Measurements from ENCODE around the gene SMOC2.

The SMOC2 gene

GRCh38 chr6:168506460-168506859 lies 65.5 kb downstream of the SMOC2 start:
- DNase-seq (ENCODE audit: low read depth in 1 of 2, low spot score in 1 of 2), result no peak
- no peak for TF ChIP-seq JUND (IDR thresholded peaks at IDR 0.05; ENCODE audit: low read depth)
- in situ Hi-C loops (cut with HindIII; ENCODE audit: low pct_unique_long_range_greater_than_20kb, low sequenced_read_pairs), result no loop called here

- no peak for DNase-seq (ENCODE audit: low read depth in 1 of 2, low spot score in 1 of 2)
- no peak for TF ChIP-seq JUND (IDR thresholded peaks at IDR 0.05; ENCODE audit: low read depth)
- in situ Hi-C loops (cut with HindIII; ENCODE audit: low pct_unique_long_range_greater_than_20kb, low sequenced_read_pairs), result no loop called here
Observed at GRCh38 chr6:168507297-168507696, 66.3 kb downstream of the SMOC2 start.

DNA sequence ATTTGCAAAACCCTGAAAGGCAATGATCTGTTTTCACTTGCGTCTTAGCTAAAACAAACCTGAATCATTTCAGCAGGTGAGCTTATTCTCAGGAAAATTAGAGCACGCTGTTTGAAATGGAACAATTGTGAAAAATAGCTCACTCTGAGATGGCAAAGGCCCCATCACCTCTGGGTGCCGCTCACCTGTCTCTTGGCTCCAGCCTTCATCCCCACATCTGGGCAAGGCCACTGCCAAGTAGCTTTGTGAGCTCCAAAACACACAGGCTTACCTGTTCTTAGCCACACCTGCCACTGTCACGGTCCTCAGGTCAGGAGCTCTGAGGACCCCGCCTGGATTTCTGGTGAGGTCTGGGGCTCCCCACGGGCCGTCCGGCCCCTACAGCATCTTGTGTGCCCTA lies 66.7 kb downstream of the SMOC2 start:
- no peak for TF ChIP-seq JUND (IDR thresholded peaks at IDR 0.05; ENCODE audit: low read depth)
- no peak for DNase-seq (ENCODE audit: low read depth in 1 of 2, low spot score in 1 of 2)
- in situ Hi-C loops (cut with HindIII; ENCODE audit: low pct_unique_long_range_greater_than_20kb, low sequenced_read_pairs), result no loop called here

- DNase-seq (ENCODE audit: low read depth in 1 of 2, low spot score in 1 of 2), result no peak
- in situ Hi-C loops (cut with HindIII; ENCODE audit: low pct_unique_long_range_greater_than_20kb, low sequenced_read_pairs), result no loop called here
Observed at GRCh38 chr6:168508903-168509302, 67.9 kb downstream of the SMOC2 start.

DNA sequence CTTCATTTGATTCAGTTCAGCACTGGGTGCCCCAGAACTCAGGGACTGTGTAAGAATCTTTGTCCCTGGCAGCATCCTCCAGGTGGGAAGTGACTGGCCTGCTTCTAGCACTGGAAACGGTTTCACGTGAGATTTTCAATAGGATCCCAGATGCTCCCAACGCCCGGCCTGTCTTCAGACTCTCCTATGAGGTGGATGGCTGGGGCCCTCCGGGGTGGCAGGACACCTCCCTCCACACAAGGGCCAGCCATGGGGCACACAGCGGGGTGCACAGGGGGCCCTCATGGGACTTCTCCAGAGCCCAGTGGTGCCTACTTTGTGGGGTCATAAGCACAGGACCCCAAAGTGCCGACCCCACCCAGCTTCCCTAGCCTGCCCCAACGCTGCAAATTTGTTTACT lies 72.8 kb downstream of the SMOC2 start:
- TF ChIP-seq JUND (IDR thresholded peaks at IDR 0.05; ENCODE audit: low read depth), result no peak
- in situ Hi-C loops (cut with HindIII; ENCODE audit: low pct_unique_long_range_greater_than_20kb, low sequenced_read_pairs), result no loop called here
- DNase-seq (ENCODE audit: low read depth in 1 of 2, low spot score in 1 of 2), result no peak

More at GRCh38 chr6:168508903-168509302, 67.9 kb downstream of the SMOC2 start:
- no peak for TF ChIP-seq JUND (IDR thresholded peaks at IDR 0.05; ENCODE audit: low read depth)

DNA sequence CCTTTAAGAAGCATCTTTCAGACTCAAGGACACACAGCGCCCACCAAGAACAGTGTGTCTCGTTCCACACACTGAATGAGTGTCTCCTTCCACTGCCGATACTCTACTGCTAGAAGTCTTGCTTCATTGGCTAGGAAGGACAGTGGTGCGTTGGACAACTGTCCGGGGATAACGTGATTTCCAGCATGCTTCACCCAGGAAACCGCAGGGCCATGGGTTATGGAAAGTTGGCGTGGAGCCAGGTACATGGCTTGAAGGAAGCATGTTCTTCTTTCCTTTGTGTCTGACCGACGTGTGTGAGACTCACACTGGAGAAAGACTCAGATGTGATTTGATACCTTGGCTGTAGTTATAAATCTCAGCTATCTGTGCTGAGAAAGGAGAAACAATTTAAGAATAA lies 73.2 kb downstream of the SMOC2 start:
- no peak for TF ChIP-seq JUND (IDR thresholded peaks at IDR 0.05; ENCODE audit: low read depth)
- DNase-seq (ENCODE audit: low read depth in 1 of 2, low spot score in 1 of 2), result peak in 1 of 2 experiments; percentile 18
- in situ Hi-C loops (cut with HindIII; ENCODE audit: low pct_unique_long_range_greater_than_20kb, low sequenced_read_pairs), result no loop called here

DNA sequence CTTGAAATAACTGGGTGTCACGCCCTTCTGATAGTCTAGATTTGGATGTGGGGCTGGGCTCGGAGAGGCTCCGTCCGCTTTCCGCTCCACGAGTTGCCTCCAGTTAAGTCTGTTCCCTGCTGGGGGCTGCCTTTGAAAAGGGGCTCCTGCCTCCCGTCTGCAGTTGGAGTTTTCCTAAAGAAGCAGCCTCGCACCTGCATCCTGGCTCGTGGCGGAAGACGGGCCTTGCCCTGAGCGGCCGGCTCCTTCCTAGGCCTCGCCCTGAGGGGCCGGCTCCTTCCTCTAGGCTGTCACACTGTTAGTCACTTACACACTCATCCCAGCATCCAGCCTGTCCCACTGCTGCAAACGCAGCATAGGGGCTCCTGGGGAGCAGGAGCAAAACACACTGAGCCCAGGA lies 74.4 kb downstream of the SMOC2 start:
- TF ChIP-seq JUND (IDR thresholded peaks at IDR 0.05; ENCODE audit: low read depth), result no peak
- no peak for DNase-seq (ENCODE audit: low read depth in 1 of 2, low spot score in 1 of 2)
- in situ Hi-C loops (cut with HindIII; ENCODE audit: low pct_unique_long_range_greater_than_20kb, low sequenced_read_pairs), result no loop called here

- in situ Hi-C loops (cut with HindIII; ENCODE audit: low pct_unique_long_range_greater_than_20kb, low sequenced_read_pairs), result no loop called here
- no peak for DNase-seq (ENCODE audit: low read depth in 1 of 2, low spot score in 1 of 2)
- no peak for TF ChIP-seq JUND (IDR thresholded peaks at IDR 0.05; ENCODE audit: low read depth)
Observed at GRCh38 chr6:168516944-168517741, 76.2 kb downstream of the SMOC2 start.

GRCh38 chr6:168517742-168518347 lies 76.9 kb downstream of the SMOC2 start:
- in situ Hi-C loops (cut with HindIII; ENCODE audit: low pct_unique_long_range_greater_than_20kb, low sequenced_read_pairs), result no loop called here
- no peak for DNase-seq (ENCODE audit: low read depth in 1 of 2, low spot score in 1 of 2)
- TF ChIP-seq JUND (IDR thresholded peaks at IDR 0.05; ENCODE audit: low read depth), result no peak

DNA sequence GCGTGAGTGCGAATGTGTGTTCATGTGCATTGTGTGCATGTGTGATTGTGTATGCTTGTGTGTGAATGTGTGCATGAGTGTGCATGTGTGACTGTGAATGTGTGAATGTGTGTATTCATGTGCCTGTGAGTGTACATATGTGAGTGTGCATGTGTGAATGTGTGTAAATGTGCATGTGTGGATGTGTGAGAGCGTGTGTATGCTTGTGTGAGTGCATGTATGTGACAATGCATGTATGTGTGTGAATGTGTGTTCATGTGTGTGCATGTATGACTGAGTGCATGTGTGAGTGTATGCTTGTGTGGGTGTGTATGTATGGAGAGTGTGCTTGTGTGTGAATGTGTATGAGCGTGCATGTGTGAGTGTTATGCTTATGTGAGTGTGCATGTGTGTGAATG lies 77.4 kb downstream of the SMOC2 start:
- in situ Hi-C loops (cut with HindIII; ENCODE audit: low pct_unique_long_range_greater_than_20kb, low sequenced_read_pairs), result no loop called here
- no peak for TF ChIP-seq JUND (IDR thresholded peaks at IDR 0.05; ENCODE audit: low read depth)
- no peak for DNase-seq (ENCODE audit: low read depth in 1 of 2, low spot score in 1 of 2)

- DNase-seq (ENCODE audit: low read depth in 1 of 2, low spot score in 1 of 2), result no peak
- TF ChIP-seq JUND (IDR thresholded peaks at IDR 0.05; ENCODE audit: low read depth), result no peak
- in situ Hi-C loops (cut with HindIII; ENCODE audit: low pct_unique_long_range_greater_than_20kb, low sequenced_read_pairs), result no loop called here
Observed at GRCh38 chr6:168518867-168519266, 77.9 kb downstream of the SMOC2 start.

DNA sequence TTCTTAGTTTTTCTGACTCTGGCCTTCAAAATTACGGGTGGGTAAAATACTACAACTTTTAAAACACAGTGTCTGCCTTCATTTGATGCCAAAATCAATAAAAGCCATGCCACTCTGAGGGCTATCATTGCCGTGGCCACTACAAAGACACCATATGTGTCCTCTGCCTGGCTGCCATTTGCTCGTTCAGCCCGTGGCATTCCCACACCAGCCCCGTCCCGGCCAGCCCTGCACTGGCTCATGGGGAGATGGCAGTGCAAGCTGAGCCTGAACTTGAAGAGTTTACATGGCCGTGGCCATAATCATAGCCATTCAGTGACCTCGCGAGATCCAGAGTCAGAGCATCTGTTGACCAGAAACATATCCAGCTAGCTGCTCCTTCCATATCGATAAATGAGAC lies 79.2 kb downstream of the SMOC2 start:
- in situ Hi-C loops (cut with HindIII; ENCODE audit: low pct_unique_long_range_greater_than_20kb, low sequenced_read_pairs), result no loop called here
- no peak for TF ChIP-seq JUND (IDR thresholded peaks at IDR 0.05; ENCODE audit: low read depth)
- no peak for DNase-seq (ENCODE audit: low read depth in 1 of 2, low spot score in 1 of 2)

GRCh38 chr6:168524571-168525001 lies 83.6 kb downstream of the SMOC2 start:
- DNase-seq (ENCODE audit: low read depth in 1 of 2, low spot score in 1 of 2), result no peak
- no peak for TF ChIP-seq JUND (IDR thresholded peaks at IDR 0.05; ENCODE audit: low read depth)
- in situ Hi-C loops (cut with HindIII; ENCODE audit: low pct_unique_long_range_greater_than_20kb, low sequenced_read_pairs), result no loop called here

All from T47D (cell line).